GM18909 (cell line): ENCODE measurements around the gene COX10.

ENCODE experiments used
- ATAC-seq: cut with Tn5 transposase; IDR thresholded peaks from one replicate; pipeline ENCODE4 v1.9.1; 2021; ENCODE audit warnings: mild to moderate bottlenecking; ENCODE audit not compliant: unreplicated experiment, poor library complexity

Gene COX10

GRCh38 chr17:14068542-14069250 is 608 bp upstream of the COX10 start:
- ATAC-seq = peak; percentile 14

GRCh38 chr17:14070344-14070984 is 1.2 kb downstream of the COX10 start:
- ATAC-seq = no peak

- no peak for ATAC-seq
These were observed 3.6 kb downstream of the COX10 start for GRCh38 chr17:14072881-14073280.

GRCh38 chr17:14078027-14078426 is 8.7 kb downstream of the COX10 start:
- no peak for ATAC-seq

GRCh38 chr17:14080847-14081251 is 11.5 kb downstream of the COX10 start:
- no peak for ATAC-seq

GRCh38 chr17:14082848-14083247 is 13.5 kb downstream of the COX10 start:
- ATAC-seq = no peak

GRCh38 chr17:14084955-14085354 is 15.7 kb downstream of the COX10 start:
- no peak for ATAC-seq

- no peak for ATAC-seq
These were observed 16.9 kb downstream of the COX10 start for GRCh38 chr17:14086189-14086588.

GRCh38 chr17:14089179-14089578 is 19.9 kb downstream of the COX10 start:
- ATAC-seq = no peak

GRCh38 chr17:14091367-14091766 is 22.1 kb downstream of the COX10 start:
- no peak for ATAC-seq

- no peak for ATAC-seq
These were observed 23.5 kb downstream of the COX10 start for GRCh38 chr17:14092808-14093207.

- no peak for ATAC-seq
These were observed 25.6 kb downstream of the COX10 start for GRCh38 chr17:14094676-14095601.

GRCh38 chr17:14095631-14096030 is 26.3 kb downstream of the COX10 start:
- ATAC-seq = no peak

- no peak for ATAC-seq
These were observed 28.9 kb downstream of the COX10 start for GRCh38 chr17:14098246-14098645.

GRCh38 chr17:14101976-14102375 is 32.7 kb downstream of the COX10 start:
- no peak for ATAC-seq

GRCh38 chr17:14103836-14104235 is 34.5 kb downstream of the COX10 start:
- ATAC-seq = no peak

GRCh38 chr17:14104734-14105133 is 35.4 kb downstream of the COX10 start:
- no peak for ATAC-seq

GRCh38 chr17:14107889-14108288 is 38.6 kb downstream of the COX10 start:
- ATAC-seq = no peak

- ATAC-seq = no peak
These were observed 43.1 kb downstream of the COX10 start for GRCh38 chr17:14112407-14112806.

GRCh38 chr17:14113137-14113536 is 43.8 kb downstream of the COX10 start:
- no peak for ATAC-seq
